SK-N-MC (cell line): ENCODE results near the gene TBPL2.
A peak's percentile ranks its signal among the peaks of the same experiment; 100 is the strongest.
"Not testable (repeated sequence)": the region's sequence is repeated elsewhere in the genome, so short reads cannot be mapped to it uniquely, and the experiment has no call there.

Experiments
- DNase-seq: peaks from one replicate; pipeline ENCODE4 v3.0.0-alpha.2; 2011; ENCODE audit warnings: low read depth, low spot score
- H3K27ac ChIP-seq: fragments of 200-600 bp; sonication (generic); 2 replicates; pipeline ENCODE4 v1.5.1; 2016; ENCODE audit warnings: mixed run types
- H3K36me3 ChIP-seq: fragments of 200-600 bp; sonication (generic); 2 replicates; pipeline ENCODE4 v1.6.1; 2017; ENCODE audit warnings: antibody characterized with exemption, low read length, mixed read lengths; ENCODE audit not compliant: insufficient read depth
- H3K4me3 ChIP-seq: fragments of 200-600 bp; sonication (generic); 2 replicates; pipeline ENCODE4 v1.5.1; 2016
- H3K9ac ChIP-seq: fragments of 200-600 bp; sonication (generic); 2 replicates; pipeline ENCODE4 v1.8.0; 2017; ENCODE audit warnings: mixed run types, mixed read lengths; ENCODE audit not compliant: insufficient read length
- H3K9me3 ChIP-seq: fragments of 200-600 bp; sonication (generic); 2 replicates; pipeline ENCODE4 v1.6.1; 2017; ENCODE audit warnings: low read depth, mild to moderate bottlenecking, antibody characterized with exemption, low read length, moderate library complexity, mixed read lengths
- EZH2 ChIP-seq: fragments of 200-600 bp; sonication (generic); IDR thresholded peaks from one replicate; pipeline ENCODE4 v1.6.1; 2017; ENCODE audit warnings: antibody characterized with exemption
- FOXP2 ChIP-seq: optimal IDR thresholded peaks from 2 replicates; pipeline ENCODE3; 2011; ENCODE audit warnings: mild to moderate bottlenecking, moderate library complexity; ENCODE audit not compliant: insufficient read depth; ENCODE audit errors: extremely low read length, control extremely low read depth
- POLR2AphosphoS5 ChIP-seq: IDR thresholded peaks from 2 replicates; pipeline ENCODE4 v1.6.1; 2012; ENCODE audit warnings: mild to moderate bottlenecking, low read depth, low read length, borderline replicate concordance

TBPL2 gene

DNA sequence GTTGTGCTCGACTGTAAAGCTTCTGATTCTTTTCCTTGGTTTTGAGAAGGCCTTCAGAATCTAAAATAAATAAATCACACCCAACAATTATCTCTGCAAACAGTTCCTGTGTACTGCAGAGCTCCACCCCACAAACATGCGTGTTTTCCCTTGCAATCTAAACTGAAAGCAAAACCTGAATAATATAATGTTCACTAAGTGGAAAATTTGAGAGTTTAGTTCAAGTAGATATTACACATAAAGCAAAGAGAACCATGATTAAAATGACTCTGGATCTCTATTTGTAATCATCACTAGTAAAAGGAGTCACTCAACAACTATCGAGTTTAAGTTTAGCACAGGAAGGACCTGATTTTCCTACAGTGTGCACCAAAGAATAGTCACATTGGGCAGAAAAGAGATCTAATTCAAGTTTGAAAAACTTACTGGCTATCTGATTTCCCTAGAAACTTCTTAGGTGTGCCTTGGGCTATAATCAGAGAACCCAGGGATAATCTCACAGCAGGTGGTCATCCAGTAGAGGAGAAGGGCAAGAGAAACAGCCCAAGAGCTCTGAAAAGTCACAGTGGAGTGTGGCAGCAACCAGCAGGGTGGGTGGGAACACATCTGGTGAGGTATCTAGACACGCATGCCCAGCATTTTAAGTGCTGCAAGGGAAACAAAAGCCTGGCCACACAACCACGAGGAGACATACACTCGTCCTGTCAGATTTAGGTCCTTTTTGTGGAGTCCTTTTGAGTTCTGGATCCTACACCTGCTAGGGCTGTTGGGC lies 54.2 kb downstream of the TBPL2 start:
- no peak overlapping the region for H3K9ac ChIP-seq
- peaks cover 22% of the 10 kb centered on the region for H3K36me3 ChIP-seq
- no peak overlapping the region for H3K4me3 ChIP-seq
- 0 out of 2 replicates have a peak overlapping the region, but pooled peaks have one; percentile 2 for H3K27ac ChIP-seq
- DNase-seq = no peak
- TF ChIP-seq EZH2 = no peak
- no peaks in the 10 kb centered on the region for H3K9me3 ChIP-seq

DNA sequence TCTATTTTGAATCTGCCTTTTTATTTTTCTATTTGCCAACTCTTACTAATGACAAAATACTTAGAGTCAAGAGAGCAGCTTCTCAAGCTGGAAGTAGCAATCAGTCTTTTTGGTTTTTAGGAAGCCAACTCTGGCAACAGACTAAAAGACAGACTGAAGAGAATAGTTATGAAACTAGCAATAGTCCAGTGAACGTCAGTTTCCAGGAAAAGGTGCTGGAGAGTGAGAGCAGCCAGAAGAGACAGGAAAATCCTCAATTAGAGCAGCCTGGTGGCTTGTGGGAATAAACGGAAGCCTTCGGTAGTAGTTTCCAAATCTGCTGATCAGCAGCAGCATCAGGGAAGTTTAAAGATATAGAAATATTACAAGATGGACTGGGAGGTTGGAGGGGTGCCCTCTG lies 55.9 kb downstream of the TBPL2 start:
- Histone ChIP-seq H3K9ac (no peak overlapping the region), H3K27ac (no peak overlapping the region; the same call in 1 of the 2 replicates), H3K36me3 (peaks cover 21% of the 10 kb centered on the region), H3K4me3 (no peak overlapping the region), H3K9me3 (no peaks in the 10 kb centered on the region)
- DNase-seq = no peak
- TF ChIP-seq FOXP2 = no peak
- TF ChIP-seq EZH2 = no peak
- no peak for TF ChIP-seq POLR2AphosphoS5

DNA sequence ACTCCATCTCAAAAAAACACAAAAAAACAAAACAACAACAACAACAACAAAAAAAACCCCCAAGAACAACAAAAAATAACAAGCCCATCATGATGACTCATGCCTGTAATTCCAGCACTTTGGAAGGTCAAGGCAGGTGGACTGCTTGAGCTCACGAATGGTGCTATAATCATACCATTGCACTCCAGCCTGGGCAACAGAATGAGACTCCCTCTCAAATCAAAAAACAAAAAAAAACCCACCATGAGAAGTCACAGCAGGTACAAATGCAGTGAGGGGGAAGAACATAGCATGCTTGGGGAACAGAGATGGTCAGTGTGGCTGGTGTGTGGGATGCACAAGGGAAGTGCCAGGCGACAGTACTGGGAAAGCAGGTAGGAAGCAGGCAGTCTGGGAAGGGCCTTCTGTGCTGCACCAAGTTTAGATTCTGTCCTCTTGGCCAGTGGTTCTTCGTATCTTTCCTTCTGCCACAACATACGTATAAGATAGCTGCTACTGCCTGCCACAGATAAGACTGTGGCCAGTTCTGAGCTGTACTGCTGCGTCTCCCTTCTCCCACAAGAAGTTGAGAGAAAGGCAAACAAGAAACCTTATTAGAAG lies 56.8 kb downstream of the TBPL2 start:
- H3K9ac ChIP-seq = no peak overlapping the region
- no peak for DNase-seq
- no peak overlapping the region for H3K4me3 ChIP-seq
- H3K36me3 ChIP-seq = peaks cover 21% of the 10 kb centered on the region
- no peak overlapping the region for H3K27ac ChIP-seq
- no peaks in the 10 kb centered on the region for H3K9me3 ChIP-seq
- TF ChIP-seq POLR2AphosphoS5 = no peak
- TF ChIP-seq FOXP2 = no peak
- TF ChIP-seq EZH2 = no peak

DNA sequence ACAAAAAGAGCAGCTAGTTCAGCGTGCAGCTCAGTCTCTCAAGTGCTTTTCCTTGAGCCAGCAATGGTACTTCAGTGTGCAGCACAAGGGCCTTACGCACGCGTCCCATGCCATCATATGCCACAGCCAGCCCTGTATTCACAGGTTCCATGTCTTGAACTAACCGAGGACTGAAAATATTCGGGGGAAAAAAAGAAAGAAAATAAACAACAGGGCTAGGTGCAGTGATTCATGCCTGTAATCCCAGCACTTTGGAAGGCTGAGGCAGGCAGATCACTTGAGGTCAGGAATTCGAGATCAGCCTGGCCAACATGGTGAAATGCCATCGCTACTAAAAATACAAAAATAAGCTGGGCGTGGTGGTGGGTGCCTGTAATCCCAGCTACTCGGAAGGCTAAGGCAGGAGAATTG lies 57.4 kb downstream of the TBPL2 start:
- DNase-seq, H3K9me3 ChIP-seq, H3K4me3 ChIP-seq, H3K27ac ChIP-seq, H3K9ac ChIP-seq: not testable (repeated sequence)
- H3K36me3 ChIP-seq = peaks cover 21% of the 10 kb centered on the region

DNA sequence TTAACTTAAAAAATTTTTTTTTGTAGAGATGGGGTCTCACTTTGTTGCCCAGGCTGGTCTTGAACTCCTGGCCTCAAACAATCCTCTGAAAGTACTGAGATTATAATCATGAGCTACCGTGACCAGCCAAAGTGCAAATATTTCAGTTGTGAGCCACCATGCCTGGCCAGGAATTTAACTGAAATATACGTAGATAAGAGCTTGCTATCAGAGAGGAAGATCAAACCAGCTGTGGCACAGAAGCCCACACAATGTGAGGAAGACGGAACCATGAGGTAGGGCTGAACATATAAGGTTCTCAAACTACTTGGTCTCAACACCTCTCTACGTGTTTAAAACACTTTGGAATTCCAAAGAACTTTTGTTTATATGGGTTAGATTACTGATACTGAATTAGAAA lies 57.9 kb downstream of the TBPL2 start:
- H3K9me3 ChIP-seq = no peaks in the 10 kb centered on the region
- no peak overlapping the region for H3K9ac ChIP-seq
- no peak for DNase-seq
- TF ChIP-seq EZH2 = no peak
- no peak for TF ChIP-seq FOXP2
- TF ChIP-seq POLR2AphosphoS5 = no peak
- H3K36me3 ChIP-seq = peaks cover 25% of the 10 kb centered on the region
- H3K27ac ChIP-seq = no peak overlapping the region
- no peak overlapping the region for H3K4me3 ChIP-seq

DNA sequence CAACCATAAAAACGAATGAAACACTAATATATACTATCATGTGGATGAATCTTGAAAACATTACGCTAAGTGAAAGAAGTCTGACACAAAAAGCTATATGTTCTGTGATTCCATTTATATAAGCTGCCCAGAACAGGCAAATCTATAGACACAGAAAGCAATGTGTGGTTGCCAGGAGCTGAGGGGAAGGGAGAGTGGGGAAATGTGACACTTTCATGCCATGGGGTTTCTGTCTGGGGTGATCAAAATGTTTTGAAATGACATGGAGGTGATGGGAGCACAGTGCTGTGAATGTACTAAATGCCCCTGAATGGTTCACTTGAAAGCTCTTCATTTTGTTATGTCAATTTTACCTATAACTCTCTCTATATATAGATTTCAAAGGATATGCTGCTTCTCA lies 58.9 kb downstream of the TBPL2 start:
- DNase-seq = no peak
- TF ChIP-seq POLR2AphosphoS5 = no peak
- TF ChIP-seq EZH2 = no peak
- no peak for TF ChIP-seq FOXP2
- Histone ChIP-seq H3K9me3 (no peaks in the 10 kb centered on the region), H3K9ac (no peak overlapping the region), H3K36me3 (peaks cover 28% of the 10 kb centered on the region), H3K4me3 (no peak overlapping the region), H3K27ac (no peak overlapping the region)

DNA sequence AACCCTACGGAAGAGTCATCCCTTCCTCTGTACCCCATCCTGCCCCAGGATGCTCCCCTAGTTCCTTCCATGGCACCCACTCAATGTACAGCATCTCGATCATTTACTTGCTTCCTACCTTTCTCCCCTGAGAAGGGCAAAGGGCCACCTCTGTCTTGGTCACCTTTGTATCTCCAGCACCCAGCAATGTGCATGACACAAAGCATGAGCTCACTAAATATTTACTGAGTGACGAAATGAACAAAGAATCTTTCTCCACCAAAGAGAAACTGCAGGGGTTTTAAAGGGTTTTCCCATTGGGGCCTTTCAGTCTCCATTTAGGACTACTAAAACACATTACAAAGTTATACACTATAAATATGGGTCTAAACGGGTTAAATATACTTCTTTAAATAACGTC lies 59.4 kb downstream of the TBPL2 start:
- DNase-seq = no peak
- no peak overlapping the region for H3K27ac ChIP-seq
- H3K4me3 ChIP-seq = no peak overlapping the region
- no peak for TF ChIP-seq POLR2AphosphoS5
- no peak for TF ChIP-seq FOXP2
- TF ChIP-seq EZH2 = no peak
- no peak overlapping the region for H3K9ac ChIP-seq
- H3K36me3 ChIP-seq = peaks cover 28% of the 10 kb centered on the region
- no peaks in the 10 kb centered on the region for H3K9me3 ChIP-seq

DNA sequence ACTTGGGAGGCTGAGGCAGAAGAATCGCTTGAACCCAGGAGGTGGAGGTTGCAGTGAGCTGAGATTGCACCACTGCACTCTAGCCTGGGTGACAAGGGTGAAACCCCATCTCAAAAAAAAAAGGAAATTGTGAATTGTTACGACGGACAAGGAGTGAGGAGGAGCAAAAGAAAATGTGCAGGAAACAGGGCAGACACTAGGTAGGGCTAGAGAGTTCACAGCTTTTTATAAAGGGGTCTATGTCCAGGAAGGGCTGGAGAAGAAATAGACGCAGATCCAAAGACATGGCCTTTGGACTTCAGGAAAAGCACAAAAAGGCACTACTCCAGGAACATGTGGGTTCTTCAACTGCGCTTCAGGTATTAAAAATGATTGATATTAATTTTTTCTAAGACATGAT lies 63.2 kb downstream of the TBPL2 start:
- Histone ChIP-seq H3K9ac (no peak overlapping the region), H3K4me3 (no peak overlapping the region), H3K27ac (no peak overlapping the region), H3K36me3 (peaks cover 29% of the 10 kb centered on the region), H3K9me3 (no peaks in the 10 kb centered on the region)
- TF ChIP-seq POLR2AphosphoS5 (no peak), EZH2 (no peak), FOXP2 (no peak)
- no peak for DNase-seq

DNA sequence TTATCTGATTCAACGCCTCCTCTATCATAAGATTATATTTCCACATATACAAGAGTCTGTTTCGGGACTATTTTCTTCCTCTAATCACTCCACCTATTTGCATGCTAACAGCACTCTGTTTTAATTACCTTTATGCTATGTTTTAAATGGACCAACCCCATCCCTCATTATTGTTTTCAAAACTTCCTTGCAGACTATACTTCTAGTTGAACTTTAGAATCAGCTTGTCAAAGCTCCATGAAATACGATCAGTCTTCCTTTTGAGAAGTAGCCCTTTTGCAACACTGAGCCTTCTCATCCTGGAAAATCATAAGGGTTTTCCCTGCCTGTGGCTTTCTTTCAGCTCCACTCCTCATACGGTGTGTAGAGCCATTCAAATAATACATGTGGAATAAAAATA lies 65.6 kb downstream of the TBPL2 start:
- DNase-seq = no peak
- H3K4me3 ChIP-seq = no peak overlapping the region
- H3K27ac ChIP-seq = no peak overlapping the region
- no peak for TF ChIP-seq FOXP2
- TF ChIP-seq EZH2 = no peak
- TF ChIP-seq POLR2AphosphoS5 = no peak
- H3K36me3 ChIP-seq = peaks cover 18% of the 10 kb centered on the region
- no peaks in the 10 kb centered on the region for H3K9me3 ChIP-seq
- no peak overlapping the region for H3K9ac ChIP-seq
